ENCODE measurements around the gene MYO1C.
"Not testable (repeated sequence)": the region's sequence is repeated elsewhere in the genome, so short reads cannot be mapped to it uniquely, and the experiment has no call there.

Gene MYO1C

DNA sequence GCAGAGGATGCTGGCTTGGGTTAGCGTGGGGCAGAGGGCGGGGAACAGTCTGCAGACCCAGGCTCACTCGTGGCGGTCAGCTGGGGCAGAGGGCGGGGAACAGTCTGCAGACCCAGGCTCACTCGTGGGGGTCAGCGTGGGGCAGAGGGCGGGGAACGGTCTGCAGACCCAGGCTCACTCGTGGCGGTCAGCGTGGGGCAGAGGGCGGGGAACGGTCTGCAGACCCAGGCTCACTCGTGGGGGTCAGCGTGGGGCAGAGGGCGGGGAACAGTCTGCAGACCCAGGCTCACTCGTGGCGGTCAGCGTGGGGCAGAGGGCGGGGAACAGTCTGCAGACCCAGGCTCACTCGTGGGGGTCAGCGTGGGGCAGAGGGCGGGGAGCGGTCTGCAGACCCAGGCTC is 16.2 kb upstream of the MYO1C start:
- DNase-seq, result not testable (repeated sequence)

DNA sequence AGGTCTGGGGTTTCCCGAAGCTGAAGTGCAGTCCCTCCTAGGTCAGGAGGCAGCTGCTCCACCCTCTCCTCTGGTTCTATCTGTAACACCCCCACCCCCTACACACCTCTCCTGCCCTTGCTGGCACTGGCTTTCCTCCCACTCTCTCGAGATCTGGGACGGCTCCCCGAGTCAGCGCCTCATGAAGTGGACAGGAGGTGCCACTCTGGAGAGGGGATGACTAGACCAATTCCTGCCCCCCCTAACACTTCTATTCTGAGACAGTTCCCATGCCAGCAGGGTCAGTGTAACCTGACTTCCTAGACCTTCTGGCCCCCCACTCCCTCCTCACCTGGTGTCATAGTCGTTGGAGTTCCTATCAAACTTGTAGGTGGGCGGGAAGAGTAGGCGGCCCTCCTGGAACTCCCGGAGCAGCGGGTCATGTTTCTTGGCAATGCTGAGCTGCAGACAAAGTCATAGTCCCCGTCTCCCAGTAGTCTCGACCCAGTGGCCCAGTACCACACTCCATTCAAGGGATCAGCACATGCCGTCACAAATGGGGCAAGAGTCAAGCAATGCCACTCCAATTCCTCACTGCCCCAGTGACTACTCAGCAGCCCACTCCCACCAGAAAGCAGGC is 14.3 kb upstream of the MYO1C start:
- DNase-seq, result no peak

DNA sequence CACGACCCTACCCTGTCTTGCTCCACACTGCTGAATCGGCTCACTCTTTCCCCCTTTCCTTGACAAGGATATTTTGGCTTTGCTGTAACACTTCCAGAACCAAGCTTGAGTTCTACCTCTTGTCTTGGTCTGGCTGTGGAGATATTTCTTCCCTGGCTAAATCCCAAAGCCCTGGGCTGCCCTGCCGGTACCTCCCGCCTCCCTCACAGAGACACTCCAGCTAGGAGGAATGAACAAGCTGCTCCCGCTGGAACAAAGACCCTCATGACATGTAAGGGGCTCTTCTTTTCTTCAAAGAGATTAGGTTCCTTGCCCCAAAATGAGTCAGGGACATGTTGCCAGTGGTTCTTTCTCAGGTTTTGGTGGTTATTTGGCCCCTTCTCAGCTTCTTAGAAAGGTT is 13.1 kb upstream of the MYO1C start:
- no peak for DNase-seq

DNA sequence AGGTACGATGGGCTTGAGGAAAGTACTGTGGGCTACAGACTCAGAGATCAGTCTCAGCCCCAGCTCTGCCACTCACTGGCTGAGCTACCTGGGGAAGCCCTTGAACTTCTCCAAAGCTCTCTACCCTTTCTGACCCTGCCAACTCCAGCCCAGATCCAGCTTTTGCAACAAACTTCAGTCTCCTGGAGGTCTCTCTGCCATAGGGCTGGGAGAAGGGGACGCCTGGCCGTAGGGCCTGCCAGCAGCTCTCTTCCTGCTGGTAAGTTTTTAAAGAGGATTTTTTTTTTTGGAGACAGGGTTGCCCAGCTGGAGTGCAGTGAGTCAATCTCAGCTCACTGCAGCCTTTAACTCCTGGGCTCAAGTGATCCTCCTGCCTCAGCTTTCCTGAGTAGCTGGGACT is 12.4 kb upstream of the MYO1C start:
- no peak for DNase-seq

DNA sequence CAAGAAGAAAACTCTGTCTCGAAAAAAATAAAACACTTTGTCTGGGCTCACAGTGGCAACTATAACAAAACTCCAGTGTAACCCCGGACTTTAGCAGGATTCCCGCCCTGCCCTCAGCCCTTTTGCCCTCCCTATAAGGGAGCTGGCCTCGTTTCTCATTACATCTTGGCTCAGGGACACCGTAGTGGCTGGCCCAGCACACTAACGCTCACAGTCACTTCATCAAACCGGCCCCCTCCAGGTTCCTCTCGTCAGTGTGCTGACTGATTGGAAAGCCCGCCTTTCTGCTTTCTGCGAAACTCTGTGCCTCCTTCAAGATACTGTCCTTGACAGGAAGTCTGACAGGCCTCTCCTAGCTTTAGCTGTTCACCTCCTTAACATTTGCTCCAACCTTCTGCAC is 11.2 kb upstream of the MYO1C start:
- no peak for DNase-seq

DNA sequence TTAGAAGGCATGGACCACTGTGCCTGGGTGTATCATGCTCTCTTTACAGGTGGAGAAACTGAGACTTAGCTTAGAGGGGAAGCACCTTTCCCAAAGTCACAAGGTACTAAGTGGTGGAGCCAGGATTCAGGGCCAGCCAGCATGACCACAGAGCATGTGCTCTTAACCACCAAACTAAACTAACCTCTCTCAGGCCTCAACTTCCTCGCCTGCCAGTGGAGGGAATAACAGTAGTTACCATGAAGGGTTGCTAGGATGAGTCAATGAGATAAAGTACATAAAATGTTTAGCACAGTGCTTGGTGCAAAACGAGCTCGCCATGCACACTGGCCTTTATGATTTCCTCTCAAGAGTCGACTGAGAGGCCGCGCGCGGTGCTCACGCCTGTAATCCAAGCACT is 6.4 kb upstream of the MYO1C start:
- DNase-seq, result no peak

DNA sequence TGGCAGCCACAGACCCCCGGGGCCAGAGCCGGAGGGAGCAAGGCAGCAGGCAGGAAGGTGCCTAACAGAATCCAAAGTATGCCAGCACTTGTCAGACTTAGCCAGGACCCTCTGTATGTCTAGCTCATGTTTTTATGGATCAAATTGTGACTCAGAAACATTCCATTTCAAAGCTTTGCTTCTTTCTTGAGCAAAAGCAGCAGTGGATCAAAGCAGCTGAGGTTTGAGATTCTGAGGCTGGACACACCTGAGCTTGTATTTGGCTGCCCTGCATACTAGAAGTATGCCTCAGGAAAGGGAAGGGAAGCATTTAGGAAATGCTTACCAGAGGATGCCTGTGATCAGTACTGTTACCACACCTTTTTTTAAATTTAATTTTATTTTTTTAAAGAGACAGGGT is 5.7 kb upstream of the MYO1C start:
- no peak for DNase-seq

DNA sequence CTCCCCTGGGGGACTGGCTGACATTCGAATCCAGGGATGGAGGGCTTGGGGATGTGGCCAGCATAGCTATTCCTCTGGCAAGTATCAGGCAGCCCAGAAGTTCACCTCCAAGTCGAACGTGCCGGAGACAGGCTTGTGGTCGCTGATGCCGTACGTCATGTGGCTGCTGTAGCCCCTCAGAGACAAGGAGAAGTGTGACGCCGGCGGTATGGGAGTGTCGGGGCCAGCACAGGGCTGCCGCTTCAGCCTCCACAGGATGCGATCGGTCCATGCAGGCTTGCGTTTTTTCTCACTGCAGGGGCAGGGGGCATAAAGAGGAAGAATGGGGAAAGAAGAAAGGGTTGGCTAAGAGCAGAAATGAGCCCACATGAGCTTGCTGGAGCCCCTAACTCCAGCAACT is 5.3 kb upstream of the MYO1C start:
- no peak for DNase-seq

DNA sequence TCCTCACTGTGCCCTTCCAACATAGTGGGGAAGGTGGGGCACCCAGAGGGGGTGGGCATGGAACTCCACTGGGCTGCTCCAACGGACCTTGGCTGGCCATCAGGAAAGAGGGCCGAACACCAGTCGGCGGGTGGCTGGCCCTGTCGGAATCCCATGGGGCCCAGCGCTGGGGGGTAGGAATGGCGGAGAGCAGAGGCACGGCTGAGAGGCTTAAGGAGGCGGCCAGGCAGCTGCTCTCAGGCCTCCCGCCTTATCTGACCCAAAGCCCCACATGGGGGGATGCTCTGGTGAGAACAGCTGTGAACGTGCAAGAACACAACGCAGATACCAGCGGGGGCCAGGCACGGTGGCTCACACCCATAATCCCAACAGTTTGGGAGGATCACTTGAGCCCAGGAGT is 4.4 kb upstream of the MYO1C start:
- no peak for DNase-seq

DNA sequence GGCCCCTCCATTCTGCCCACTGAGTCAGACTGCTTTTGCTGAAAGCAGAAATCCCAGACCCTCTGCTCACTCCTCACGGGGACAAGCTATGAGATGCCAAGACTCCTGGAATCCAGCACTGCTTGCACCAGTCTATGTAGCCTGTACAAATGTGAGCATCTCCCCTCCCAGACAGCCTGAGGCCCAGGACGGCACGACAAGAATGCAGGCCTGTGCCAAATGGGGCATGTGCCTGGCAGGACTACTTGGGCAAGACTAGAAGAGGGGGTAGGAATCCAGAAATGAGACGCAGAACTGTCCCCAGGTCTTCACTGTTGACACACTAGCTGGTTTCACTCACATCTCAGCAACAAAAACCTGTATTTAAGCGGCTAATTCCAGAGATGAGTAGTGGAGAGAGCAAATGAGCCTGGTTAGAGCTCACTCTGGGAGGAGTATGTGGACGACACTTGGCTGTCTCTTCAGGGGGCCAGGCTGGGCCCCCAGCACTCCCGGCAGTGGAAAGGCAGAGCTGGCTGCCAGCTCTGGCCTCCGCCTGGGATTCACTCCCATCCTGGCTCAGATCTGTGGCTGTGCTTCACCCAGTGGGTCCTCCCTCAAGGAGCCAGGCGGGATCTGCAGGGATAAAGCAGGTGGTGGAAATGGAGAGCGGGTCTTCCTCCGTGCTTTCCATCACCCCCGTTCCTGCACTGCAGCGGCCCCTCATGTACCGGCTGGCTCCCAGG is 2.9 kb upstream of the MYO1C start:
- no peak for DNase-seq

DNA sequence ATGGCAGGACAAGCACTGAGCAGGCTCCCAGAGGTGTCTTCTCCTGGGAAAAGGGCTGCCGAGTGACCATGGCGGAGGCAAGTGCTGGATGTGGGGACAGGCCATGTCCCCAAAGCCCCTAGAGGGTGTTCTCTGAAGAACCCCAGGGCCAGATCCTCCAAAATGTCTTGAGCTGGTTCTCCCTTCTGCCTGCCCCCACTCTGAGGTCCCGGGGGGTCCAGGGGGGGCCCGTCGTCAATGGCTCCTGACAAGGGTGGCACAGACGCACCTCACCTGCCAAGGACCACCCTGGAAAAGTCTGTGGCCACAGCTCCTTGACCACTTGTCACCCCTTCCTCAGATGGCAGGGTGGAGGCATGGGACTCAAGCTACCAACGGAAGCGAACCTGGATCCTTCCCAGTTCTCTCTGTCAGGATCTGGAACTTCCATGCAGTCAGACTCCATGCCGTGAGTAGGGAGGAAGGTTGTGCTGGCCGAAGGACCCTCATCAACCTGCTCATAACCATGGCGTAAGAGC is 2.3 kb upstream of the MYO1C start:
- no peak for DNase-seq

DNA sequence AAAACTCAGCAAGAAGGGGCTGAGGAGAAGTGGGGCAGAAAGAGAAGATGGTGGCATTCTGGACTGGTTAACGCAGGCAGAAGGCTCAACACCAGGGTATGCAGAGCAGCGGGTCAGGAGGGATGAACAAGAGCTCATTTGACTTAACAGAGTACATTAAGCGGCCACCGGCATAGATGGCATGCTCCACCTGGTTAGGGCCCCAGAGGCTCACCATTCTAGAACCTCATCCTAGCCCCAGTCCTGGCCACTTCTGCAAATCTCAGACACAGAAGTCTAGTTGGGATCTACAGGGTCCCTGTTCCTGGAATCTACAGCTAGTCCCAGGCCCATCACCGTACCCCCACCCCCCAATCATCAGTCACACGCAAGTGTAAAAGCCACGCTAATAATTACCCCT is 1.7 kb upstream of the MYO1C start:
- no peak for DNase-seq

DNA sequence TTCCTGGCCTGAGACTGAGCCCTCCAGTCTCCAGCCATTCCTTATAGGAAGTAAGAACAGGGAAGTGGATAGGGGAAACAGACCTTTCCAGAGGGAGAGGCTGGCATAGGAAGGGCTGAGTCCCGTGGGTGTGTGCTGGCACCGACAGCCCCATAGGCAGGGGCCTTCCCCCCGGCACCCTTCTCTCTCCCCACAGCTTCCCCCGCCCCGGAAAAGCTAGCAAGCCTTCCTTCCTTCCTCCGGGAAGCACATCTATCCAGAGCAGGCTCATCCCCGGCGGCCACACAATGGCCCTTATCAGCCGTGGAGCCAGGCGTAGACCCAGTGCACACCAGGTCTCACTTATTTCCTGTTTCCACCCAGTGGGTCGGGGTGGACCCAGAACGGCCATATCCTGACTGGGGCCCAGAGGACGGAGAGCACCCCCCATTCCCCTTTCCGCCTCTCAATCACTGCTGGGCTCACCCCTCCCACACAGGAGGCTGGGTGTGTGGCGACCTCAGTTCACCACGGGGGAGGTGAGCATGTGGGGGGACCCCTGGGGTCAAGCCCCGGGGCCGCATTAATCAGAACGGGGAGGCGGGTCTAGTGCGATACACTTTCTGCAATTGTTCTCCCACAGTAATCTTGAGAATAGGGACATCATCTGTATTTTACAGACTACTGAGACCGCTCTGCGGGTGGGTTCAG is 950 bp upstream of the MYO1C start:
- DNase-seq, result no peak

DNA sequence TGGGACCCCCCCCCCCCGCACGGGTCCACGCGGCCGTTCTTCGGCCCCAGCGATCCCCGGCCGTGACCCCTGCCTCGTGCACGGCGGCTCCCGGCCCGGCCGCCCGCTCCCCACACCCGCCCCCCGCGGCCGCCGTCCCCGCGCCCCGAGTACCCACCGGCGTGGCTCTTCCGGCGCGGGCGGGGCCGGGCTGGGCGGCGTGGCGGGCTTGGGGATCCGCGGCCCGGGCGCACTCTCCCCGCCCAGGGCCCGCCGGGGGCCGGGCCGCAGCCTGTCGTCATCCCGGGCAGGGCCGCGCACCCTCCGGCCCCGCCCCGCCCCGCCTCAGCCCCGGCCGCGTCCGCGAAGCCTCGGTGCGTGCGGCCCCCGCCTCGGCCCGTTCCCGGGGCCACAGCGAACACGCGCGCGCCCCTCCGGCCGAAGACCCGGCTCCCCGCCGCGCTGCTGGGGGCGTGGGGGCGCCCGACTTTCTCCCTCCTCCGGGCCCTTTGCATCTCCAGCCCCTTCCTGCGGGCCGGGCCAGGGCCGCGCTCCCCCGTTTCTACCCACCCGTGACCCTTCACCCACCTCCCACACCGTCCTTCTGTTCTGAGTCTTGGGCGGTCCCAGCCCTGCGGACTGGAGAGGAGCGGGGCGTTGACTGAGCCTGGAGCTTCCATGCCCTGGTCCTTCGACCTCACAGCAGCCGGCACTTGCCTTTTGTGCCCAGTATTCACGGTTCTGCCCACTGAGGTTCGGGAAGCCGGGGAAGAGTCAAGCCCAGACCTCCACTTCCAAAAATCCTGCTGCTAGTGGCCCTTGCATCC is 840 bp downstream of the MYO1C start:
- peak; percentile 50 for DNase-seq

DNA sequence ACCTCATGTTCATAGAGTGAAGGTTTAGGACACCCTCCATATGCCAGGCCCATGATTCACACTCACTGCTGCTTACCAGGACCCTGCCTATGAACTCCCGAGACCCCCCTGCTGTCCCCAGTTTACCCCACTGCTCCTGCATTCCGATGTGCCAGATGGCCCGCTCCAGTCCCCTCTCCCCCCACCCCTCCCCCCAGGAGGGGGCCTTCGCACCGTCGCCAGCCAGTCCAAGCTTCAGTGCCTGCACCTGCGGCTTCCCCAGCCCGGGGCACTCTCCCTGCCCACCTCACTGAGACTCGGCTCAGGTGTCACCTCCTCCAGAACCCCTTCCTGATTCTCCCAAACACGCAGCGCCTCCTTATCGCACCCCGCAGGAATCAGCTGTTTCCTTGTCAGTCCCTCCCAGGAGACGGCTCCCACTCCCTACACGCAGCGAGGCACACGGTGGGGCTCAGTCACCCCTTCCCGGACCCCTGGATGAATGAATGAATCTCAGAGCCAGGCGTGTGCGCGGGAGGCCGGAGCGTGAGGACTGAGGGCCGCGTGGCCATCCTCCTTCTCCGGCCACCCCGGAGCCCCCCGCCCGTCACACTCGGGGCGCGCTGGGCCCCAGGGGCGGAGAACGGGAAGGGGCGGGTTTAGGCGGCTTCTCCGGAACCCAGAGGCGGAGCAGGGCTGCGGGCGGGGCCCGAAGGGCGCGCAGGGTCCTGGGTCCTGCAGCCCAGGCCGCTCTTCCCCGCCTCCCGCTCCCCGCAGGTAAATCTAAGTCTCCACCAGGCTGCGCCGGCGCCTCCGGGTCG is 1.6 kb downstream of the MYO1C start:
- DNase-seq, result peak; percentile 68

DNA sequence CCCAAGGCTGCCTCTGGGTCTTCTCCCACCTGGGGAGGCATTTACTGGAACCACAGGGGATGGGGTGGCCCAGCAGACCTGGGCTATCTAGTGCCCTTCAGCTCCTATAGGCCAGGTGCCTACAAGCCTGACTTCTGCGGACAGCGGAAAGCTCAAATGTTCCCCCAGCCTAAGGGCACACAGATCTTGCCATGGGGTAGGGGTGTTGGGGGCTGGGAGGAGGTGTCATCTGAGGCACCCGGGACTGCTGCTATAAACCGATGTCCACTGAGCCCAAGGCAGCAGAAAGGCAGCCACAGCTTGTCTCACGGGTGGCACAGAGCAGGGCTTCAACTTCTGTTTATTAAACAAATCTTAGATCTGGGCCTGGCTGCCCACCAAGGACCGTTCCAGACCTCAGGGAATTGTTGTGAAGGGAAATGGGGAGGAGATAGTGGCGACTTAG is 3.6 kb downstream of the MYO1C start:
- no peak for DNase-seq

DNA sequence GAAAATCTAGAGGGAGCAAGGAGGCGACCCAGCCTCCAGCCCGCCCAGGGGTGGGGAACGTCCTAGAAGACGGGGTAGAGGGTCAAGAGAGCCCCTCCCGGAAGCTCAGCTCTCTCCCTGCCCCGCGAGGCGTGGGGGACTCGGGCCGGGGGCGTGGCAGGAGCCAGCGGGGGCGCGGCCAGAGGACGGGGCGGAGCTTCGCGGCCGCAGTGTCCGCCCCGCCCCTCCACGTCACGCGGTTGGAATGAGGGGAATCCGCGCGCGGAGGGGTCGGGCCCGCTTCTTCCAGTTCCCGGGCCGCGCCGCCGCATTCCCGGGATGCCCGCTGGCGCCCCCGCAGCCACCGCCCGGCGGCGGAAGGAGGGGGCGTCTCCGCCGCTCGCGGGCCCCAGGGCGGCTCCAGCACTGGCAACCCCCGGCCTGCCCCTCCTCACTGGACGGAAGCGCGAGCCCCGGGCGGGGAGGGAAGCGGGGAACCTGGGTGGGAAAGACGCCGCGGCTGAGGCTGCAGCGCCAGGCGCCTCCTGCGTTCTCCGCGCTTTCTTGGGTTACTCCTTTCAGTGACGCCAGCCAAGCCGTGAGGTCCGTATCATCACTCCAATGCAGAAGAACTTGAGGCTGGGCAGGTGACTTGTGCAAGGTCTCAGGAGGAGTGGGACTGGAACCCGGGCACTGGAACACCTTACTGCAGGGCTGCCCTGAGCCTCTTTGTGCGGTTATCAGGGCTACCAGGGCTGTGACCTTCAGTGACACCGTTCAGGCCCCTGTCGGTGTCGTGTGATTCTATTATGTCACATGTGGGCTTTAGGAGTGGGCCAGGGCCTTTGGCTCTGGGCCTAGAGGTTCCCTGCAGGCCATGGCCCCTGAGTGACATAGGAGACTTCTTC is 4.3 kb downstream of the MYO1C start:
- DNase-seq, result peak; percentile 76

DNA sequence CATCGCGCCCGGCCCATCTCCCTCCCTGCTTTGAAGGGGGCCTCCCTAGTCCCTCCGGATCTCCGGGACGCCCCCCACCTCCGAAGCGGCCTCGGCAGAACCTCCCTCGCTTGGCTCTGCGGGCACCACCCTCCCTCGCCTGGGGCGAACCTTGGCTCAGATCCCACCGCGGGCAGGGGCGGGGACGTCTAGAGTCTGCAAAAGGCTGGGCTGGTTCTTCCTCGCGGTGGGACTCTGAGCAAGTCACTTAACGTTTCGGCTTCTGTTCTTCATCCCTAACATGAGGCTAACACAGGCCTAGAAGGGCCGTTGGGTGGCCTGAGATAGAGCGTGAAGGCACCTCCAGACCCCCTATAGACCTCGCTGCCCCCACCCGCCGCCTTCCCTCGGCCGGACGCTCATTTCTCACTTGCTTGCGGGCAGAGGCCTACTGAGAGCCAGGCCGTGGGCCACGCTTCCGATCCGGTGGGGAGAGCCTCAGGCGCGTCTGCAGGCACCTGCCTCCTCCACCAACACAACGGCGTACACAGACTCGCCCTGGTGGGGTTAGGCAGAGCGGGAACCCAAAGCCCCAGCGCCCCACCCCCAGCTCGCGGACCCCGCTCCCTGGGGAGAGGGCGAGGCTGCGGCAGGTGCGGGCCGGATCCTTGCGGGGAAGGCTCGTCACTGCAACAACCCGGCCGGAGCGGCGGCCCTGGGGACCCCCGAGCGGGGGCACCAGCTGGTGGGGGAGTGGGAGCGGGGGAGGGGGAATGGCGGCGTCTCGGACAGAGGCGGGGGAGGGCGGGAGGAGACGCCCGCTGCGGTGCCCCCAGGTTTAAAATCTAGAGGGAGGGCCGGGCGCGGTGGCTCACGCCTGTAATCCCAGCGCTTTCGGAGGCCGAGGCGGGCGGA is 5.4 kb downstream of the MYO1C start:
- peak; percentile 78 for DNase-seq

DNA sequence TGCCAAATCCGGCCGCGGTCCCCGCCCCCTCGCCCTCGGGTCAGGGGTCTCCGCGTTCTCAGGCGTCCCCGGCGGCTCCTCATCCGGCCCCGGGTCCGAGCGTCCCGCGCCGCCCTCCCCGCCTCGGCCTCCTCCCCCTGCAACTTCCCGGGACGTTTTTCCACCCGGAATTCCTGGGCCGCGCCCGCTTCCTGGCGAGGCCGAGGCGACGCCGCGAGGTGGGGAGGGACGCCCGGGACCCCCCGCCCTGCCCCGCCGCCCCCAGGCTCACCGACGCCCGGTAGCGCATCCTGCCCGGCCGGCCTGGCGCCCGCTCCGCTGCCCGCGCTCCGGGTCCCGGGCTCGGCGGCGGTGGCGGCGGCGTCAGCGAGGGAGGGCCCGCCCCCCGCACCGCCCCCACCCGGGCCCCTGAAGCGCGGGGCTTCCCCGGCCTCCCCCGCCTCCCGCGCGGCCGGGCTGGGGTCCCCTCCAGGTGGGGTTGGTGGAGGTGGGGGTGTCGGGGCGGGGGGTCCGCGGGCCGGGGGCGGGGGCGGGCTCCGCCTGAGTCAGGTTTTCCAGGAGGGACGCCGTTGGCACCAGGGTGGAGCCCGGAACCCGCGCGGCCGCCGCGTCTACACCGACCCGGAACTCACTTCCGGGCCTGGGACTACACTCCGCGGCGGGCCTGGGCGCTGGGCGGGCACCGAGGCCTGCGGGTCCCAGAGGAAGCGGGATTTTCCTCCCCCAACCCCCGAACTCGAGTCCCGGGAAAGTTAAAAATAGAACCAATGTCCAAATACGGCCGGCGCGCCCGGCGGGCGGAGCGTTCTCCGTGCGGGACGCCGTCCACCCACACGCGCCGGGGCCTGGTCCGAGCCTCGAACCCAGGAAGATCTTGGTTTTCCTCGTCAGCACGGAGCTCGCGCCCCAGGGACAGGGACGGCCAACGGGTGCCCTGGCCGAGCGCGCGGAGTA is 6.8 kb downstream of the MYO1C start:
- DNase-seq, result peak; percentile 64
